Vagina (tissue), 2 donors: ENCODE data around the gene RPL18. TPM values are rescaled to one million over a fixed set of nuclear protein-coding genes. Genes with fewer than 3 reads are reported as not detected.

Experiments used
- DNase-seq, 2 donors: peaks; one replicate each; pipeline ENCODE4 v3.0.0-alpha.2; 2017; ENCODE audit errors: extremely low spot score in 2 of 2
- H3K27ac ChIP-seq: fragments of 200-600 bp; sonication (generic); one replicate; pipeline ENCODE4 v1.5.1; 2019
- H3K27me3 ChIP-seq: fragments of 200-600 bp; sonication (generic); one replicate; pipeline ENCODE4 v1.5.1; 2019
- H3K36me3 ChIP-seq, 2 donors: fragments of 200-600 bp; sonication (generic); one replicate each; pipeline ENCODE4 v1.5.1; 2017 to 2019
- H3K4me1 ChIP-seq: fragments of 200-600 bp; sonication (generic); one replicate; pipeline ENCODE4 v1.5.1; 2019
- H3K4me3 ChIP-seq, 2 donors: fragments of 200-600 bp; sonication (generic); 1 replicate in 1 of 2; 2 replicates in 1 of 2; pipeline ENCODE4 v1.5.1; 2016 to 2019
- H3K9me3 ChIP-seq: fragments of 200-600 bp; sonication (generic); one replicate; pipeline ENCODE4 v1.5.1; 2019
- CTCF ChIP-seq, 3 experiments: fragments of 450-650 bp in 2 of 3; fragments of 200-600 bp in 1 of 3; sonication (generic) in 1 of 3; IDR thresholded peaks; one replicate each; pipeline ENCODE4 v1.5.1; 2017 to 2019; ENCODE audit warnings: antibody characterized with exemption in 3 of 3, mild to moderate bottlenecking in 2 of 3, moderate library complexity in 2 of 3
- POLR2A ChIP-seq, 2 donors: fragments of 450-650 bp; IDR thresholded peaks; one replicate each; pipeline ENCODE4 v1.6.1; 2017; ENCODE audit warnings: antibody characterized with exemption in 2 of 2, mild to moderate bottlenecking in 2 of 2, moderate library complexity in 2 of 2
- POLR2AphosphoS5 ChIP-seq, 2 donors: sonication (generic); formaldehyde crosslinking; IDR thresholded peaks; one replicate each; pipeline ENCODE4 v1.9.0; 2017; ENCODE audit warnings: antibody characterized with exemption in 2 of 2, mild to moderate bottlenecking in 2 of 2, low read depth in 1 of 2; ENCODE audit not compliant: insufficient read depth in 1 of 2
- intact Hi-C: fragments of 100-400 bp; cut with DNase I; formaldehyde crosslinking; loops from one replicate; pipeline ENCODE4 v1.15.1; 2023
- total RNA-seq: library from RNA; depleted of rRNA; stranded (reverse); fragments of >200 nt; gene quantifications from one replicate; pipeline ENCODE4 v1.2.3, GENCODE V29; 2016

RPL18 gene
- total RNA-seq, 1 donor from 2014 or later = 2,346 TPM

GRCh38 chr19:48607359-48607755 lies 11.6 kb downstream of the RPL18 start:
- Histone ChIP-seq H3K27me3 (no peaks in the 10 kb centered on the region), H3K4me3 (no peak overlapping the region), H3K36me3 (no peaks in the 10 kb centered on the region), H3K27ac (no peak overlapping the region), H3K4me1 (no peaks in the 10 kb centered on the region), H3K9me3 (no peaks in the 10 kb centered on the region)
- intact Hi-C loops = no loop called here
- no peak for TF ChIP-seq CTCF (IDR thresholded peaks at IDR 0.05)
- no peak for DNase-seq

- Histone ChIP-seq H3K9me3 (no peaks in the 10 kb centered on the region), H3K4me1 (no peaks in the 10 kb centered on the region), H3K27ac (no peak within 1 kb of the TSS), H3K4me3 (no peak within 1 kb of the TSS), H3K36me3 (no peaks in the 10 kb centered on the region), H3K27me3 (no peaks in the 10 kb centered on the region)
- DNase-seq = no peak
- TF ChIP-seq POLR2A (IDR thresholded peaks at IDR 0.05) = no peak
- TF ChIP-seq CTCF (IDR thresholded peaks at IDR 0.05) = no peak
- no peak for TF ChIP-seq POLR2AphosphoS5 (IDR thresholded peaks at IDR 0.05; ENCODE audit: insufficient read depth in 1 of 2, low read depth in 1 of 2)
- intact Hi-C loops = no loop called here
Observed at GRCh38 chr19:48606463-48607358, 12.3 kb downstream of the RPL18 start, which contains the start of gene SPACA4. Gene SPACA4, plus strand, starts transcription at chr19:48606742. Its CDS starts 237 bp downstream, at chr19:48606979.

- Histone ChIP-seq H3K4me1 (no peaks in the 10 kb centered on the region), H3K36me3 (no peaks in the 10 kb centered on the region), H3K9me3 (no peaks in the 10 kb centered on the region), H3K27me3 (no peaks in the 10 kb centered on the region), H3K27ac (no peak overlapping the region), H3K4me3 (no peak overlapping the region)
- TF ChIP-seq POLR2A (IDR thresholded peaks at IDR 0.05) (no peak), POLR2AphosphoS5 (IDR thresholded peaks at IDR 0.05; ENCODE audit: insufficient read depth in 1 of 2, low read depth in 1 of 2) (no peak), CTCF (IDR thresholded peaks at IDR 0.05) (no peak)
- DNase-seq = no peak
- intact Hi-C loops = no loop called here
Observed at GRCh38 chr19:48603850-48604249, 15.1 kb downstream of the RPL18 start.

- Histone ChIP-seq H3K9me3 (no peaks in the 10 kb centered on the region), H3K27me3 (no peaks in the 10 kb centered on the region), H3K36me3 (no peaks in the 10 kb centered on the region), H3K27ac (no peak overlapping the region), H3K4me3 (no peak overlapping the region), H3K4me1 (no peaks in the 10 kb centered on the region)
- intact Hi-C loops = no loop called here
- TF ChIP-seq POLR2AphosphoS5 (IDR thresholded peaks at IDR 0.05; ENCODE audit: insufficient read depth in 1 of 2, low read depth in 1 of 2) = no peak
- no peak for TF ChIP-seq CTCF (IDR thresholded peaks at IDR 0.05)
- TF ChIP-seq POLR2A (IDR thresholded peaks at IDR 0.05) = no peak
- no peak for DNase-seq
Observed at GRCh38 chr19:48603449-48603848, 15.5 kb downstream of the RPL18 start.

GRCh38 chr19:48603001-48603400 lies 16.0 kb downstream of the RPL18 start:
- intact Hi-C loops = no loop called here
- no peak for DNase-seq

More at GRCh38 chr19:48603001-48603400, 16.0 kb downstream of the RPL18 start:
- Histone ChIP-seq H3K27me3 (no peaks in the 10 kb centered on the region), H3K27ac (no peak overlapping the region), H3K4me1 (no peaks in the 10 kb centered on the region), H3K9me3 (no peaks in the 10 kb centered on the region), H3K36me3 (no peaks in the 10 kb centered on the region), H3K4me3 (no peak overlapping the region)
- no peak for TF ChIP-seq CTCF (IDR thresholded peaks at IDR 0.05)
- TF ChIP-seq POLR2AphosphoS5 (IDR thresholded peaks at IDR 0.05; ENCODE audit: insufficient read depth in 1 of 2, low read depth in 1 of 2) = no peak
- TF ChIP-seq POLR2A (IDR thresholded peaks at IDR 0.05) = no peak
